Esophagus (tissue), 2 donors: Measurements from ENCODE around the gene LMF2. TPM values are rescaled to one million over a fixed set of nuclear protein-coding genes. Genes with fewer than 3 reads are reported as not detected.

ENCODE experiments used
- H3K27ac ChIP-seq, 2 donors: one replicate each; pipeline ENCODE4 v1.5.1; 2013; ENCODE audit warnings: low read depth in 2 of 2, mild to moderate bottlenecking in 2 of 2, inconsistent platforms in 1 of 2, low read length in 1 of 2, moderate library complexity in 1 of 2
- H3K27me3 ChIP-seq, 2 donors: one replicate each; pipeline ENCODE4 v1.6.1; 2013; ENCODE audit warnings: low read length in 2 of 2, control low read depth in 1 of 2, mild to moderate bottlenecking in 1 of 2; ENCODE audit not compliant: insufficient read depth in 2 of 2, control insufficient read depth in 1 of 2
- H3K36me3 ChIP-seq, 2 donors: one replicate each; pipeline ENCODE4 v1.6.1; 2013; ENCODE audit warnings: low read length in 1 of 2; ENCODE audit not compliant: control insufficient read depth in 2 of 2, insufficient read depth in 2 of 2
- H3K4me1 ChIP-seq, 2 donors: one replicate each; pipeline ENCODE4 v1.6.1; 2013; ENCODE audit warnings: low read length in 1 of 2; ENCODE audit not compliant: control insufficient read depth in 2 of 2, insufficient read depth in 2 of 2
- H3K4me3 ChIP-seq, 2 donors: one replicate each; pipeline ENCODE4 v1.5.1; 2013; ENCODE audit warnings: low read length in 2 of 2, mild to moderate bottlenecking in 2 of 2, low read depth in 1 of 2, moderate library complexity in 1 of 2
- H3K9me3 ChIP-seq, 2 donors: one replicate each; pipeline ENCODE4 v1.6.1; 2013; ENCODE audit warnings: mild to moderate bottlenecking in 2 of 2, low read depth in 1 of 2, low read length in 1 of 2, moderate library complexity in 1 of 2; ENCODE audit not compliant: control insufficient read depth in 2 of 2, insufficient read depth in 1 of 2
- WGBS, 2 donors: extraction: QIAGEN DNeasy Blood & Tissue Kit; methylation state at CpG; one replicate each; pipeline ENCODE4 v1.1.7; 2013; 5-methylcytosine and 5-hydroxymethylcytosine counted together
- polyA plus RNA-seq, 2 donors: library from polyadenylated mRNA; stranded (reverse); fragments of 200-250 nt; gene quantifications; one replicate each; pipeline ENCODE4 v1.2.3, GENCODE V29; 2013
- donor health status: healthy with polysubstance abuse.
- donor health status: Bipolar disorder and iron deficiency.

Gene LMF2
- polyA plus RNA-seq, 2 donors, result 44.1 to 64.9 TPM

DNA sequence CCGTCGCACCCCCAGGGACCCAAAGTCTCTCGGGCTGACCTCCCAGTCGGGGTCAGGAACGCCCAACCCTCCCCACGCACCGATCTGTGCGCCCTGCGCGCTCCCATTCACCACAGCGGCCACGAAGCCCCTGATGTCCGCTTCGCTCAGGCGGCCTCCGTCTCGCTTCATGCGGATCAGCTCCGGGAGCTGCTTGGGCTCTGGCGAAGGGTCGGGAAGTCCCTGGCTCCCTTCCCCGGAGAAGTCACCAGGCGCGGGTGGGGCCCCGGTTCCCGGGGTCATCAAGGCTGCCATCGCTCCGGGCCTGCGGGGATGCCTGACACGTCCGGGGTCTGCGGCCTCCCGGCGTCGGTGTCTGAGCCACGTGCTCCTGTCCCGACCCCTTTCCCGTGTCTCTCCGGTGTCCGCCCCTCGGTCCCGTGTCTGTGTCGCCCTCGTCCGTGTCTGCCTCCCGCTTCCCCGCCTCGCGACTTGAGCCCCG is 22.0 kb upstream of the LMF2 start:
- Histone ChIP-seq H3K27ac (peak overlapping the region; percentile 96 to 99), H3K27me3 (no peaks in the 10 kb centered on the region), H3K4me1 (peaks cover 5 to 29% of the 10 kb centered on the region in 2 donors), H3K36me3 (no peaks in the 10 kb centered on the region), H3K4me3 (peak overlapping the region; percentile 59 to 63), H3K9me3 (peaks cover 0 to under 1% of the 10 kb centered on the region in 2 donors)
- 12 to 17% methylated on average over 47 to 50 of the region's 50 CpGs for WGBS, 2 donors

DNA sequence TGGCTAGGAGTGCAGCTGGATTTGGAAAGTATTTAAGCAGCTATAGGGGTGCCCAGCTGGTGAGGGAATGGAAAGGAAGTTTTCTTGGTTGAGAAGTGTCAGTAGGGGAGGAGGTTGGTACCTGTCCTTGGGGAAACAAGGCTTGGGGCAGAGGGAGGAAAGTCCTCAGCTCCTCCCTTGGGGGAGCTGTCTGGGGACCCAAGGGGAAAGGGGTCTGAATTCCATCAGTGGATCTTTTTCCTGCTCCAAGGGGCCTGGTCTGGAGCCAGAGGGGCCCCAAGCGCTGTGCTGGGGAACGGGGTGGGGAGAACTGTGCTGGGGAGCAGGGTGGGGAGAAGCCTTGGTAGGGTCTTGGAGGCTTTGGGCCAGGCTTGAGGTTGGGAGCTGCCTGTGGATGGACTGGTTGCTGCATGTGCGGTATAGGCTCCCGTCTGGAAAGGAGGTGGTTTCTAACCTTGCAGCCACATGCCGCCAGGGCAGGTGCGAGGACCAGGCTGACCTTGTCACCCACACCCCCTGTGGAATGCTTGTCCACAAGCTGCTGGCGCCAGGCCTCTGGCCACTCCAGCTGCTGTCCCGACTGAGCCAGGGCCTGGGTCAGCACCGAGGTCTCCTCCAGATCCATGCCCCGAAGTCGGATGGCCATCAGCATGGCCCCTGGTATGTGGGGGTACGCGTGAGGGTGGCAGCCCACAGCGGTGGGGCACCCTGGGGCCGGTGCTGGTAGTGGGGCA is 21.3 kb upstream of the LMF2 start:
- H3K4me3 ChIP-seq, result peak overlapping the region; percentile 59 to 63
- peaks cover 0 to 2% of the 10 kb centered on the region in 2 donors for H3K9me3 ChIP-seq
- WGBS, 2 donors, result 60 to 66% methylated on average over 15 of the region's 15 CpGs
- no peaks in the 10 kb centered on the region for H3K27me3 ChIP-seq
- peaks cover 11 to 35% of the 10 kb centered on the region in 2 donors for H3K4me1 ChIP-seq
- H3K36me3 ChIP-seq, result peaks cover 0 to 1% of the 10 kb centered on the region in 2 donors
- peak overlapping the region; percentile 96 to 99 for H3K27ac ChIP-seq

- H3K9me3 ChIP-seq, result peaks cover 0 to 2% of the 10 kb centered on the region in 2 donors
- 88 to 90% methylated on average over 18 of the region's 18 CpGs for WGBS, 2 donors
- peaks cover 13 to 39% of the 10 kb centered on the region in 2 donors for H3K4me1 ChIP-seq
- no peaks in the 10 kb centered on the region for H3K27me3 ChIP-seq
- no peak overlapping the region for H3K4me3 ChIP-seq
- peaks cover 3 to 9% of the 10 kb centered on the region in 2 donors for H3K36me3 ChIP-seq
- peak overlapping the region in 1 of 2 donors; percentile 99 for H3K27ac ChIP-seq
Measured at GRCh38 chr22:50527921-50528681, 20.6 kb upstream of the LMF2 start.

GRCh38 chr22:50526834-50527801 is 19.6 kb upstream of the LMF2 start:
- 37 to 48% methylated on average over 28 to 29 of the region's 29 CpGs for WGBS, 2 donors
- Histone ChIP-seq H3K36me3 (peaks cover 7 to 19% of the 10 kb centered on the region in 2 donors), H3K27me3 (no peaks in the 10 kb centered on the region), H3K4me3 (peak overlapping the region; percentile 62 to 75), H3K27ac (peak overlapping the region; percentile 90 to 100), H3K9me3 (peaks cover 0 to 2% of the 10 kb centered on the region in 2 donors), H3K4me1 (peaks cover 13 to 37% of the 10 kb centered on the region in 2 donors)

- WGBS, 2 donors, result 1% methylated on average over 46 to 77 of the region's 77 CpGs
- peak overlapping the region; percentile 90 to 100 for H3K27ac ChIP-seq
- peak overlapping the region; percentile 62 to 75 for H3K4me3 ChIP-seq
- peaks cover 15 to 27% of the 10 kb centered on the region in 2 donors for H3K36me3 ChIP-seq
- H3K4me1 ChIP-seq, result peaks cover 13 to 37% of the 10 kb centered on the region in 2 donors
- no peaks in the 10 kb centered on the region for H3K27me3 ChIP-seq
- peaks cover 0 to 2% of the 10 kb centered on the region in 2 donors for H3K9me3 ChIP-seq
Measured at GRCh38 chr22:50526108-50526833, 18.8 kb upstream of the LMF2 start.

DNA sequence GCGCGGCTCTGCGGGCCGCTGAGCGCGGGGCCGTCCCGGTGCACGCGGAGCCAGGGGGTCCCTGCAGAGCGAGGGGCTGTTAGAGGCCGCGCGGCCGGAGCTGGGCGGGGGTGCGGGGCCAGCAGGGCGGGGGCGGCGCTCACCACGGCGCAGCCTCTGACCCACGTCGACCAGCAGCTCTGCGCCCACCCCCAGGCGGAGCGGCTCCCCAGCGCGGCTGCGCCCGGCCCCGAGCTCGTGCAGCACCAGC is 18.3 kb upstream of the LMF2 start:
- peaks cover 15 to 31% of the 10 kb centered on the region in 2 donors for H3K36me3 ChIP-seq
- H3K9me3 ChIP-seq, result peaks cover 0 to 2% of the 10 kb centered on the region in 2 donors
- H3K4me3 ChIP-seq, result peak overlapping the region; percentile 62 to 75
- H3K27me3 ChIP-seq, result no peaks in the 10 kb centered on the region
- H3K27ac ChIP-seq, result peak overlapping the region; percentile 90 to 100
- WGBS, 2 donors, result 0% methylated on average over 20 to 33 of the region's 33 CpGs
- H3K4me1 ChIP-seq, result peaks cover 13 to 37% of the 10 kb centered on the region in 2 donors

DNA sequence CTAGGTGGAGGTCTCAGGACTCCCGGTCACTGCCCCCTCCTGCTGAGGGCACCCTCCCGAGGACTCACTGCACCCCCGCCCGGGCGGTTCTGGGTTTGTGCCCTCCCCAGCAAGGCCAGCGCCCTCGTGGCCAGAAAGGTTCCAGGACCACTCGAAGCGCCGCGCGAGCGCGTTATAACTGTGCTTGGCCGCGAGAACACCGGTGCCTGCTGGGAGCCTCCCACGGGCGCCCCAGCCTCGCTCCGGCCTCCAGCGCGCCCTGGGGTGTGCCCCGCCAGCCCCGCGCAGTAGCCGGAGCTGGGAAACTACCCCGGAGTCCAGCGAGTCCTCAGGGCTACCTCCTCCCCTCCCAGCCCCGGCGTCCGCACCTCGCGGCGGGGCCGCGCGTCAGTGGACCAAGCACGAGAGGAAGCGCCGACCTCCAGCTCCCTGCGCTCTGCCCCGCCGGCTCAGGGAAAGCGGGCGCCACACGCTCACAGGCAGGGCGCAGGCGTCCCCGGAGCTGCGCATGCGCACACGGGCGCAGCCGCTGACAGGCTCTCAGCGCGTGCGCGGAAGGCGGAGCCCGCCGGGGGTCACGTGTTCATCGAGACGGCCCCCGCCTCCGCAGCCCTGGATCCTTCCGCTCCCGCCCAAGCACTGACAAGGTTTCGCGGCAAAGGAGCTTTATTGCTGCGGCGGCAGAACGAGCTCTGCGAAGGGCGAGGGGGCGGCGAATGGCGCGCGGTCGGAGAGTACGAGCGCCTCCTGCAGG is 17.8 kb upstream of the LMF2 start, which contains the start of gene SCO2:
TSS of gene SCO2 (minus strand) at position 495 of the 754 bp plus-strand sequence. CDS start 1,187 bp downstream, outside the sequence.
- Histone ChIP-seq H3K9me3 (peaks cover 0 to 2% of the 10 kb centered on the region in 2 donors), H3K27ac (peak within 1 kb of the TSS; percentile 90 to 100), H3K4me3 (peak within 1 kb of the TSS; percentile 62 to 75), H3K27me3 (no peaks in the 10 kb centered on the region), H3K4me1 (peaks cover 13 to 37% of the 10 kb centered on the region in 2 donors), H3K36me3 (peaks cover 15 to 31% of the 10 kb centered on the region in 2 donors)
- 0 to 1% methylated on average over 67 to 84 of the region's 84 CpGs for WGBS, 2 donors

GRCh38 chr22:50524676-50525103 is 17.2 kb upstream of the LMF2 start:
- peaks cover 13 to 37% of the 10 kb centered on the region in 2 donors for H3K4me1 ChIP-seq
- H3K27ac ChIP-seq, result peak overlapping the region; percentile 90 to 96
- H3K9me3 ChIP-seq, result peaks cover 0 to 2% of the 10 kb centered on the region in 2 donors
- H3K4me3 ChIP-seq, result peak overlapping the region; percentile 62 to 75
- H3K36me3 ChIP-seq, result peaks cover 15 to 31% of the 10 kb centered on the region in 2 donors
- WGBS, 2 donors, result 3 to 7% methylated on average over 19 of the region's 19 CpGs
- H3K27me3 ChIP-seq, result no peaks in the 10 kb centered on the region
